ENCODE measurements around the gene WBP2. TPM values are rescaled to one million over a fixed set of nuclear protein-coding genes. Genes with fewer than 3 reads are reported as not detected.
A peak's percentile ranks its signal among the peaks of the same experiment; 100 is the strongest.

Gene WBP2
- total and polyA plus RNA-seq, 9 of the 15 experiments (the other 6 are each of a cell fraction or from before 2014, with no cell fraction given): 2.2 to 74.3 (median 20.0) TPM

GRCh38 chr17:75843577-75844529 is 11.3 kb downstream of the WBP2 start, which contains the start of gene UNC13D (continued):
- 0 out of 2 replicates have a peak, but pooled peaks have one; percentile 68 for TF ChIP-seq RBM14 (IDR thresholded peaks at IDR 0.05; ENCODE audit: borderline replicate concordance, insufficient read depth, low read depth, low read length)
- TF ChIP-seq JUND (IDR thresholded peaks at IDR 0.05; ENCODE audit: borderline replicate concordance, low read depth, low read length): peak; percentile 86
- TF ChIP-seq JUND (tag; IDR thresholded peaks at IDR 0.05; ENCODE audit: borderline replicate concordance, low read depth, low read length): peak; percentile 73; the same call in 2 of the 3 replicates
- peak; percentile 83; the same call in 1 of the 2 replicates for TF ChIP-seq HBP1 (CRISPR knock-in tag; IDR thresholded peaks at IDR 0.05)
- TF ChIP-seq GATAD2A (IDR thresholded peaks at IDR 0.05): peak; percentile 88
- TF ChIP-seq RCOR1 (IDR thresholded peaks at IDR 0.05; ENCODE audit: borderline replicate concordance in 1 of 2, low read depth in 2 of 2, low read length in 2 of 2): peak in 1 of 2 experiments; percentile 65; a peak in 2 of 4 replicates
- peak; percentile 73; the same call in 1 of the 2 replicates for TF ChIP-seq ZNF644 (tag; IDR thresholded peaks at IDR 0.05; ENCODE audit: low read depth)
- peak; percentile 92 for TF ChIP-seq POLR2G (IDR thresholded peaks at IDR 0.05; ENCODE audit: low read depth, low read length)
- no peak for TF ChIP-seq ZNF3 (CRISPR knock-in tag; IDR thresholded peaks at IDR 0.05)
- peak; percentile 39 for TF ChIP-seq ZBTB9 (CRISPR knock-in tag; IDR thresholded peaks at IDR 0.05)
- peak; percentile 19 for TF ChIP-seq RBM22 (IDR thresholded peaks at IDR 0.05; ENCODE audit: low read depth, low read length, poor library complexity, severe bottlenecking)
- 0 out of 2 replicates have a peak, but pooled peaks have one; percentile 37 for TF ChIP-seq ETS1 (conservative IDR thresholded peaks at IDR 0.05; ENCODE audit: control insufficient read depth, low read depth, low read length)
- TF ChIP-seq UBTF (IDR thresholded peaks at IDR 0.05; ENCODE audit: borderline replicate concordance in 1 of 2, low read depth in 2 of 2, low read length in 2 of 2): peak in 1 of 2 experiments; percentile 71; a peak in 2 of 4 replicates
- 0 out of 2 replicates have a peak, but pooled peaks have one; percentile 13 for TF ChIP-seq BCOR (IDR thresholded peaks at IDR 0.05)
- 0 out of 2 replicates have a peak, but pooled peaks have one; percentile 46 for TF ChIP-seq LEF1 (IDR thresholded peaks at IDR 0.05)
- no peak for TF ChIP-seq ZNF77 (CRISPR knock-in tag; IDR thresholded peaks at IDR 0.05)
- TF ChIP-seq GABPA (tag; conservative IDR thresholded peaks at IDR 0.05; ENCODE audit: low read depth): peak; percentile 88
- no peak; the same call in 1 of the 2 replicates for TF ChIP-seq EP300 (IDR thresholded peaks at IDR 0.05; ENCODE audit: low read length)
- peak in 1 of 2 experiments; percentile 12; a peak in 1 of 4 replicates for TF ChIP-seq FOXA3 (CRISPR knock-in tag; conservative IDR thresholded peaks at IDR 0.05 in 1 of 2, IDR thresholded peaks at IDR 0.05 in 1 of 2)

Data from K562 (cell line).